ENCODE results near the gene LYAR. TPM values are rescaled to one million over a fixed set of nuclear protein-coding genes. Genes with fewer than 3 reads are reported as not detected.

Gene LYAR
- total RNA-seq, 1 donor from 2014 or later, result 12.5 TPM

- Histone ChIP-seq H3K4me3 (no peak overlapping the region), H3K27me3 (ENCODE audit: low read depth) (no peaks in the 10 kb centered on the region), H3K9me3 (replicated peaks) (no peaks in the 10 kb centered on the region), H3K4me1 (peaks cover 11% of the 10 kb centered on the region), H3K36me3 (peaks cover 54% of the 10 kb centered on the region), H3K27ac (replicated peaks) (peak overlapping the region; percentile 7)
- TF ChIP-seq, protein P1, sequence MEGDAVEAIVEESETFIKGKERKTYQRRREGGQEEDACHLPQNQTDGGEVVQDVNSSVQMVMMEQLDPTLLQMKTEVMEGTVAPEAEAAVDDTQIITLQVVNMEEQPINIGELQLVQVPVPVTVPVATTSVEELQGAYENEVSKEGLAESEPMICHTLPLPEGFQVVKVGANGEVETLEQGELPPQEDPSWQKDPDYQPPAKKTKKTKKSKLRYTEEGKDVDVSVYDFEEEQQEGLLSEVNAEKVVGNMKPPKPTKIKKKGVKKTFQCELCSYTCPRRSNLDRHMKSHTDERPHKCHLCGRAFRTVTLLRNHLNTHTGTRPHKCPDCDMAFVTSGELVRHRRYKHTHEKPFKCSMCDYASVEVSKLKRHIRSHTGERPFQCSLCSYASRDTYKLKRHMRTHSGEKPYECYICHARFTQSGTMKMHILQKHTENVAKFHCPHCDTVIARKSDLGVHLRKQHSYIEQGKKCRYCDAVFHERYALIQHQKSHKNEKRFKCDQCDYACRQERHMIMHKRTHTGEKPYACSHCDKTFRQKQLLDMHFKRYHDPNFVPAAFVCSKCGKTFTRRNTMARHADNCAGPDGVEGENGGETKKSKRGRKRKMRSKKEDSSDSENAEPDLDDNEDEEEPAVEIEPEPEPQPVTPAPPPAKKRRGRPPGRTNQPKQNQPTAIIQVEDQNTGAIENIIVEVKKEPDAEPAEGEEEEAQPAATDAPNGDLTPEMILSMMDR (IDR thresholded peaks at IDR 0.05; ENCODE audit: borderline replicate concordance), result no peak
- no peak for DNase-seq
- intact Hi-C loops (cut with micrococcal nuclease), result no loop called here
Observed at GRCh38 chr4:4302416-4302815, 12.5 kb upstream of the LYAR start.

DNA sequence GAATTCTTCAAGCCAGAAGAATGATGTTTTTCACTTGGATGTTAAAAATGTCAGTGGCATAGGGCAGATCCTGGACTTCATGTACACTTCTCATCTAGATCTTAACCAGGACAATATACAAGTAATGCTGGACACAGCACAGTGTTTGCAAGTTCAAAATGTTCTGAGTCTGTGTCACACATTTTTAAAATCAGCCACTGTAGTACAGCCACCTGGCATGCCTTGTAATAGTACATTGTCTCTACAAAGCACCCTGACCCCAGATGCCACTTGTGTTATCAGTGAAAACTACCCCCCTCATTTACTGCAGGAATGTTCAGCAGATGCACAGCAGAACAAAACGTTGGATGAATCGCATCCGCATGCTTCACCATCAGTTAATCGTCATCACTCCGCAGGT lies 12.0 kb upstream of the LYAR start:
- intact Hi-C loops (cut with micrococcal nuclease), result no loop called here
- Histone ChIP-seq H3K9me3 (replicated peaks) (no peaks in the 10 kb centered on the region), H3K36me3 (peaks cover 50% of the 10 kb centered on the region), H3K27me3 (ENCODE audit: low read depth) (no peaks in the 10 kb centered on the region), H3K27ac (replicated peaks) (peak overlapping the region; percentile 7), H3K4me3 (no peak overlapping the region), H3K4me1 (peaks cover 11% of the 10 kb centered on the region)
- TF ChIP-seq, protein P1 (IDR thresholded peaks at IDR 0.05; ENCODE audit: borderline replicate concordance), result no peak
- no peak for DNase-seq

- TF ChIP-seq, protein P1 (IDR thresholded peaks at IDR 0.05; ENCODE audit: borderline replicate concordance), result no peak
- peaks cover 31% of the 10 kb centered on the region for H3K36me3 ChIP-seq
- intact Hi-C loops (cut with micrococcal nuclease), result no loop called here
Observed at GRCh38 chr4:4299006-4299405, 9.1 kb upstream of the LYAR start.

GRCh38 chr4:4296283-4296846 lies 6.4 kb upstream of the LYAR start:
- no peak for DNase-seq
- H3K9me3 ChIP-seq (replicated peaks), result no peaks in the 10 kb centered on the region
- H3K27ac ChIP-seq (replicated peaks), result no peak overlapping the region
- TF ChIP-seq, protein P1 (IDR thresholded peaks at IDR 0.05; ENCODE audit: borderline replicate concordance), result no peak
- H3K4me3 ChIP-seq, result no peak overlapping the region
- peaks cover 17% of the 10 kb centered on the region for H3K4me1 ChIP-seq
- no peaks in the 10 kb centered on the region for H3K27me3 ChIP-seq (ENCODE audit: low read depth)
- H3K36me3 ChIP-seq, result peaks cover 20% of the 10 kb centered on the region
- intact Hi-C loops (cut with micrococcal nuclease), result no loop called here

More at GRCh38 chr4:4299006-4299405, 9.1 kb upstream of the LYAR start:
- H3K9me3 ChIP-seq (replicated peaks), result no peaks in the 10 kb centered on the region
- H3K27ac ChIP-seq (replicated peaks), result no peak overlapping the region
- H3K4me3 ChIP-seq, result no peak overlapping the region
- no peak for DNase-seq
- H3K27me3 ChIP-seq (ENCODE audit: low read depth), result no peaks in the 10 kb centered on the region
- H3K4me1 ChIP-seq, result peaks cover 11% of the 10 kb centered on the region

- H3K4me1 ChIP-seq, result peaks cover 46% of the 10 kb centered on the region
- intact Hi-C loops (cut with micrococcal nuclease), result no loop called here
- TF ChIP-seq, protein P1 (IDR thresholded peaks at IDR 0.05; ENCODE audit: borderline replicate concordance), result no peak
- H3K27ac ChIP-seq (replicated peaks), result no peak overlapping the region
- H3K27me3 ChIP-seq (ENCODE audit: low read depth), result no peaks in the 10 kb centered on the region
- no peak for DNase-seq
- no peak overlapping the region for H3K4me3 ChIP-seq
- peaks cover 5% of the 10 kb centered on the region for H3K36me3 ChIP-seq
- H3K9me3 ChIP-seq (replicated peaks), result no peaks in the 10 kb centered on the region
Observed at GRCh38 chr4:4293279-4293678, 3.3 kb upstream of the LYAR start.
